NCI-H2227 (cell line): Measurements from ENCODE around the gene HID1.

Source experiments
- DNase-seq: peaks from one replicate; lab custom pipeline; 2025; ENCODE audit not compliant: unreplicated experiment; lab: John Stamatoyannopoulos, UW

The HID1 gene

GRCh38 chr17:74950207-74950606 is 22.4 kb downstream of the HID1 start:
- DNase-seq, result no peak

- DNase-seq, result no peak
These were observed 23.0 kb downstream of the HID1 start for GRCh38 chr17:74949455-74950115.

- no peak for DNase-seq
These were observed 25.4 kb downstream of the HID1 start for GRCh38 chr17:74947041-74947754.

DNA sequence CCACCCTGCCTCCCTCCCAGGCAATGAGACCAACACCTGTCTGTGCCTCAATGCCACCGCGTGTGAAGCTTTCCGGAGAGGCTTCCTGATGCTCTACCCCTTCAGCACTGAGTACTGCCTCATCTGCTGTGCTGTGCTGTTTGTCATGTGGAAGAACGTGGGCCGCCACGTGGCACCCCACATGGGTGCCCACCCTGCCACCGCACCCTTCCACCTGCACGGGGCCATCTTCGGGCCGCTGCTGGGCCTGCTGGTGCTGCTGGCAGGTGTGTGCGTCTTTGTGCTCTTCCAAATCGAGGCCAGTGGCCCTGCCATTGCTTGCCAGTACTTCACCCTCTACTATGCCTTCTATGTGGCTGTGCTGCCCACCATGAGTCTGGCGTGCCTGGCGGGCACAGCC is 25.9 kb downstream of the HID1 start:
- DNase-seq, result no peak

GRCh38 chr17:74945543-74945942 is 27.0 kb downstream of the HID1 start:
- DNase-seq, result no peak

- no peak for DNase-seq
These were observed 28.6 kb downstream of the HID1 start for GRCh38 chr17:74943808-74944522.

GRCh38 chr17:74941128-74941725 is 31.3 kb downstream of the HID1 start:
- DNase-seq, result no peak

DNA sequence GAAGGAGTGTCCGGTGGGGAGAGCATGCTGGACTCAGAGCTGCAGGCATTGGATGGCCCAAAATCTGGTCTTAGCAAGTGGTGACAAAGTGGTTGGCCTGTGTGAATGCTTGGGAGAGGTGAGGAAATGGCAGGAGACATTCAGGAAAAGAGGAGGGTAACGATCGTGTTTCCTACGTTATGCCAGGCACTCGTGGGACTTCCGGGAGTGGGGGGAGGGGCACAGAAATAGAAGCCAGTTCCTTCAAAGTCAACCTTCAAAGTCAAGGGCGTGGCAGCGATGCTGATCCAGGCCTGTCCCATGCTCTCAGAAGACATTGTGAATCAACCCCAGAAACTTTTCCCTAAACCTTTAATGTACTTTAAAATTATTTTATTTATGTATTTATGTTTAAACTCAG is 33.0 kb downstream of the HID1 start:
- no peak for DNase-seq

- DNase-seq, result no peak
These were observed 34.2 kb downstream of the HID1 start for GRCh38 chr17:74938194-74938950.

DNA sequence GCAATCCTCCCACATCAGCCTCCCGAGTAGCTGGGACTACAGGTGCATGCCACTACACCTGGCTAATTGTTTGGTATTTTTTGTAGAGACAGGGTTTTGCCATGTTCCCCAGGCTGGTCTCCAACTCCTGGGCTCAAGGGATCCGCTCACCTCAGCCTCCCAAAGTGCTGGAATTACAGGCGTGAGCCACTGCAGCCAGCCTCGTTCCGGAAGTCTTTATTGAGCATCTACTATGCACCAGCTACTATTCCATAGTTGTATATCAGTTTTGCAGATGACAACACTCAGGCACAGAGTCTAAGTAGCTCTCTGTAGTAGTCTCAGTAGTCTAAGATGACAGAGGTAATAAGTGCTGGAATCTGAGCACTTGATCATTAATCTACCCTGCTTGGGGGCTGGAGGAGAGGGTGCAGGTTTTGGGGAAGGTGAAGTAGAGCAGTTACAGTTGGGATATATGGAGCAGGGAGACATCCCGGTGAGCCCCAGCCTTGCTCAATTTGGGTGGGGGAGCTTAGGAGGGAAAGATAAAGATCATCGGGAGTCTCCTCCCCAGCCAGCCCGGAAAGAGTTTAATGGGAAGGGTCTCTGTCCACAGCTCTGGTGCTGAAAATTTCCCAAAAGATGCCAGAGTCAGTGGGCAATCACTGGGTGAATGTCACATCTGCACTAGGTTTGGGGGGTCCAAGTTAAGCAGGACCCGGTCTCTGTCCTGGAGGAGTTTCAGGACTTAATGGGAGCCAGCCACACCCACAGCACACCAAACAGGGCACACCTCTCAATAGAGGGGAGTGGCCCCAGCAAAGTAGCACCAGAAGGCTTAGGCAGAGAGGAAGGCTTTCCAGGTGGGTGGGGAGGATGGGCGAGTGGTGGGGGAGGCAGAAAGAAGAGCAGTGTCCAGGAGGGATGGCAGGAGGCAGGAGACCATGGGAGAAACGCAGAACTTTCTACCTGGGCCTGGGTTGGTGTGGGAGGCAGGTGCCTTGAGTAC is 35.2 kb downstream of the HID1 start:
- DNase-seq, result no peak

DNA sequence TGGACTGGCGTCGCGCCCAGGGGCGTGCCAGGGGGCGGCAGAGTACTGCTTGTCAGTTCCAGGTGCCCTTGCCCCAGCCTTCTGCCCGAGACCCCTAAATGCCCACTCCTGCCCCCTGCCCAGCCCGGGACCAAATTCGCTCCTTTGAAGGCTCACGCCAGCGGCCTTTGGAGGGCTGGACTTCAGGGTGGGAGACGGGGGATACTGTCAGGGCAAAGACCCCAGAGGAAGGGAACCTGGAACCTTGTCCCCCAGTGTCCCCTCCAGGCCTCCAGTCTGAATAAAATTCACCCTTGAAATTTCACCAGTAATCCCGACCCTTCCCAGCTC is 36.1 kb downstream of the HID1 start:
- no peak for DNase-seq

DNA sequence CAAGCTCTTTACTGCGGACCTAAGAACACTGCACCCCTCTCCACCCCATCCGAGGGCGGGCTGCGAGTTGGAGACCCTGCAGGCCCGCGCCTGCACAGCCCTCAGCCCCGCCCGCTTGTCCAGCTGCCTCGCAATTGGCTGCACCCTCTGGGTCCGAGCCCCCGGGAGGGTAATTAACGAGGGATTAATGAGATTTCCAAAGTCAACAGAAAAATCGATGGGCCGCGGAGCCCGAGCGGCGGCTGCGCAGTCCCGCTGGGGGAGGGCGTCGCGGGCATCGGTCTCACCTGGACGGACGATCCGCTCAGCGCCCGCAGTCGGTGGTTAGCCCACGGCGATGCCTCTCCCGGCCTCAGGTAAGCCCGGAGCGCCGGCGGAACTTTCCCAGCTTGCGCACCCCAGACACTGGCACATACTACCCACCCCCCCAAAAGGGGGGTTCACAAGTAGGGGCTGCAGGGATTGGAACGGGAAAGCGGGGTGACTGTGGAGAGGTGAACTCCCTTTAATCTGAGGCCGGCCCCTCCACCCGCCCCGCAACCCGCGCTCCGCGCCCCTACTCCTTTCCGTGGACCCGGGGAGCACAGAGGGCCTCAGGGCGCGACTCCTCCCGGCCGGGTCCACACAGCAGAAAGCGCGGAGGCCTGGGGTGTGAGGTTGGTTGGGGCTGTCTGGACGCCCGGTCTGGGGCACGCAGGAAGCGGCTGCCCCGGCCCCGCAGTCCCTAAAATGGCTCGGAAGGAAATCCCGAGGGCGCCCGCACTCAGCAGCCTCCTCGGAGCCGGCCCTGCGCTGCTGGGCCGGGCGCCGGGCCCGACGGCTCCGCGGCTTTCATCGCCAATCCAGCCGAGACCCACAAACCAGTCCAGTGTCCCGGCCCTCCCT is 36.7 kb downstream of the HID1 start, which contains the start of gene OTOP3:
Gene OTOP3, plus strand, starts transcription at position 314 of the 885 bp plus-strand sequence. Its CDS starts 24 bp downstream, at position 338.
- no peak for DNase-seq

- DNase-seq, result no peak
These were observed 37.5 kb downstream of the HID1 start for GRCh38 chr17:74935048-74935447.

GRCh38 chr17:74930535-74931036 is 42.0 kb downstream of the HID1 start:
- DNase-seq, result no peak

GRCh38 chr17:74928786-74929185 is 43.8 kb downstream of the HID1 start:
- no peak for DNase-seq

DNA sequence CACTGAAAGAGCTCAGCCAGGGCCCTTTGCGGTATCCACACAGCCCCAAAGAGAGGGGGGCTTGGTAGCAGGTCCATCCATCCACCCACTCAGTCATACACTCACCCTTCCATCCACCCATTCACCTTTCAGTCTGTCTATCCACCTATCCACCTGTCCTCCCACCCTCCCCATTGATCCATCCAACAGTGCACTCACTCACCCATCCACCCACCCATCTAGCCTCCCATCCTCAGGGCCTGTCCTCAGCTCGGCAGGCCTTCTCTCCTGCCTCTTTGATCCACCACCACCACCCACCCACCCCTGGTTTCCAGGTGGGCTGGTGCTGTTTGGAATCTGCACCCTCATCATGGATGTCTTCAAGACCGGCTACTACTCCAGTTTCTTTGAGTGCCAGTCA is 47.3 kb downstream of the HID1 start:
- no peak for DNase-seq

DNA sequence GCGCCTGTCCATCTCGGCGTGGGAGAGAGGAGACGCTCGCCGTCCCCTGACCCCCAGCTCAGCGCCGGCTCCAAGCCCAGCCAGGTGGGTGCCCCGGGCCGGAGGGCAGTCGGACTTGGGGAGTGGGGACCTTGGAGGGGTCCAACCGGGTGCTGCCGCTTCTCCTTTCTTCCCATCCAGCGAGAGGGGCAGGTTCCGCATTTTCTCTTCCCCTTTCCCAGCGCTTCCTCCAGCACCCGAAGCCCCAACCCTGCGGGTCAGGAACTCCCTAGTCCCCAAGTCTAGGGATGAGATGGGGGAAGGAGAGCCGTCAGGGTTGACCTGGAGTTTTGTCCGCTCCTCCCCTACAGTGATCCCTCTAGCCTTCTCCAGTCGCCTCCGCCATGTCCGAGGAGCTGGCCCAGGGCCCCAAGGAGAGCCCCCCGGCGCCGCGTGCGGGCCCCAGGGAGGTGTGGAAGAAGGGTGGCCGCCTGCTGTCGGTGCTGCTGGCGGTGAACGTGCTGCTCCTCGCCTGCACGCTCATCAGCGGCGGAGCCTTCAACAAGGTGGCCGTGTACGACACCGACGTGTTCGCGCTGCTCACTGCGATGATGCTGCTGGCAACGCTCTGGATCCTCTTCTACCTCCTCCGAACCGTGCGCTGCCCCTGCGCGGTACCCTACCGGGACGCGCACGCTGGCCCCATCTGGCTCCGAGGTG is 48.2 kb downstream of the HID1 start, which contains the start of gene OTOP2:
Gene OTOP2, plus strand, starts transcription at position 24 of the 699 bp plus-strand sequence. Its CDS starts 360 bp downstream, at position 384.
- peak; percentile 42 for DNase-seq
